Brain pericyte (primary cell): ENCODE measurements around the gene XXYLT1.
A peak's percentile ranks its signal among the peaks of the same experiment; 100 is the strongest.

Experiments used
- DNase-seq: peaks from one replicate; pipeline ENCODE4 v3.0.0-alpha.2; 2012; ENCODE audit warnings: low read depth, low spot score

Gene XXYLT1

GRCh38 chr3:195169011-195169649 is 101.8 kb downstream of the XXYLT1 start:
- DNase-seq: no peak

GRCh38 chr3:195168009-195168762 is 102.8 kb downstream of the XXYLT1 start:
- no peak for DNase-seq

GRCh38 chr3:195165790-195166189 is 105.2 kb downstream of the XXYLT1 start:
- no peak for DNase-seq

GRCh38 chr3:195165265-195165609 is 105.7 kb downstream of the XXYLT1 start:
- no peak for DNase-seq

- DNase-seq: no peak
Observed at GRCh38 chr3:195164573-195165264, 106.2 kb downstream of the XXYLT1 start.

GRCh38 chr3:195163719-195164572 is 107.0 kb downstream of the XXYLT1 start:
- no peak for DNase-seq

GRCh38 chr3:195162816-195163215 is 108.1 kb downstream of the XXYLT1 start:
- DNase-seq: no peak

GRCh38 chr3:195162033-195162669 is 108.8 kb downstream of the XXYLT1 start:
- DNase-seq: no peak

- no peak for DNase-seq
Observed at GRCh38 chr3:195160908-195161434, 110.0 kb downstream of the XXYLT1 start.

- no peak for DNase-seq
Observed at GRCh38 chr3:195160257-195160898, 110.6 kb downstream of the XXYLT1 start.

GRCh38 chr3:195159814-195160165 is 111.2 kb downstream of the XXYLT1 start:
- no peak for DNase-seq

- no peak for DNase-seq
Observed at GRCh38 chr3:195159117-195159813, 111.7 kb downstream of the XXYLT1 start.

GRCh38 chr3:195156286-195156890 is 114.6 kb downstream of the XXYLT1 start:
- no peak for DNase-seq

GRCh38 chr3:195155570-195156241 is 115.3 kb downstream of the XXYLT1 start:
- no peak for DNase-seq

GRCh38 chr3:195154793-195155535 is 116.0 kb downstream of the XXYLT1 start:
- peak; percentile 86 for DNase-seq

GRCh38 chr3:195154111-195154791 is 116.7 kb downstream of the XXYLT1 start:
- DNase-seq: peak; percentile 45

GRCh38 chr3:195153653-195154052 is 117.3 kb downstream of the XXYLT1 start:
- DNase-seq: no peak

- DNase-seq: no peak
Observed at GRCh38 chr3:195153130-195153529, 117.8 kb downstream of the XXYLT1 start.
